Endometrium (tissue), 2 donors: Measurements from ENCODE around the gene PRDM16.

Source experiments
- FAIRE-seq: peaks from 2 replicates; lab custom pipeline; 2012; peaks lifted over from hg19 to GRCh38; lab: Jason Lieb, UNC
- donor health status: control.
- donor health status: control.

PRDM16 gene

DNA sequence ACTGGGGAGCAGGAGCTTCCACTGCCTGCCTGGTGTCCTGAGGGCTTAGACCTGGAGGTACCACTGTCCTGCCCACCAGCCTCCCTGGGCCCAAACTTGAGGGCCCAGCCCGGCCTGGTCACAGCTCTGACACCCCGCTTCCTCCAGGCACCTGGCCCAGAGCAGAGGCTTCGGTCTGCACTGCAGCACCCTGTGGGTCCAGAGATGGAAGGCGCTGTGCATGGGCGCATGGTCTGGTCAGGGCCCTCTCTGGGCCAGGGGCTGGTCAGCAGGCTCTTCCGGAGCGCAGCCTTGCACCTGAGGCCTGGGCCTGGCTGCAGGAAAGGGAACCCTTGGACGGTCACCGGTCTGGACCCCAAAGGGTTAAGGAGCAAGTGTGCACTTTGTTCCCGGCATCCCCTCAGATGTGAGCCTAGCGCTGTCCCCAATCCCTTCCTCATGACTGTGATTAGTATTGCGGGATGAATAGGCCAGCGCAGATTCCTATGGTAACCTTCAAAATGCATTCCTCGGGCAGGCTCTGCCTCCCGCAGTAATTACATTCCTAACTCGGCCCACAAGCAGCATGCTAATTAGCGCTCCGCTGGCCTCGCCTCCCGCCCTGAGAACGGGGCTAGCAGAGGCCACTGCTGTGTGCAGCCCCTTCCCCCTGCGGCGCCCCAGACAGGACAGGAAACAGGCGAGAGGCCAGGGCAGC, 36.3 kb downstream of the PRDM16 start:
- FAIRE-seq: no peak

DNA sequence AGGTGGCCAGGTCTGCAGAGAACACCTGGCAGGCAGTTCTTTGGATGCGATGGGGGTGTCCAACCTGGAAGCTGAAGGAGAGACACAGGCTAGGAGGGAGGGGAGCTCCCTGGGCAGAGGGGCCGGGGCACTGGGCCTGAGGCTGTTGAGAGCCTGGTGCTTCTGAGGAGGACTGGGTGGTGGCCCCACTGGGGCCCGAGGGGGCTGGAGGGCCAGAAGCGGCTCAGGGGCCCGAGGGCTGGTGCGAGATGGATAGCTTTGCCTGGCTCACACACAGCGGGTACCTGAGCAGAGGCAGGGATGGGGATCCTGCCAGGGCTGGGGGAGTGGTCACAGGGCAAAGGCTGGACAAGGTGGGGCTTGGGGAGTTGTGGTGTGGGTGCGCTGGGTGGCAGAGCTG, 37.2 kb downstream of the PRDM16 start:
- FAIRE-seq: no peak

- no peak for FAIRE-seq
Measured at GRCh38 chr1:3107201-3107600, 38.2 kb downstream of the PRDM16 start.

DNA sequence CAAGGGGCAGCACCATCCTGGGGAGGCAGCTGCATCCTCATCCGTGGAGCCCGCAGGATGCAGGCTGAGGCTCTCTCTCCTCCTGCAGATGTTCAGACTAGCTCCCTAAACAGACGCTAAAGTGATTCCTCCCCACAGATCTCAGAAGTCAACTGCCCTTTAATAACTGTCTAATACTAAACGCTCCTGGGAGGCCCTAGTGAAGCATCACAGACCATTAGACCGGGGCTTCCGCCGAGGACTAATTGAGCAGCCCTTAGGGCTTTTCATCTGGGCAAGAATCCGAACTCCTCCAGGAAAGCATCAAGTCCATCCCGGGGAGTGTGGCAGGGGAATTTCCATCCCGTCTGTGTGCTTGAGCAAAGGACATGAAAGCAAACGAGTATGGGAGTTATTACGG, 40.4 kb downstream of the PRDM16 start:
- no peak for FAIRE-seq

GRCh38 chr1:3111348-3112021, 42.5 kb downstream of the PRDM16 start:
- FAIRE-seq: no peak

DNA sequence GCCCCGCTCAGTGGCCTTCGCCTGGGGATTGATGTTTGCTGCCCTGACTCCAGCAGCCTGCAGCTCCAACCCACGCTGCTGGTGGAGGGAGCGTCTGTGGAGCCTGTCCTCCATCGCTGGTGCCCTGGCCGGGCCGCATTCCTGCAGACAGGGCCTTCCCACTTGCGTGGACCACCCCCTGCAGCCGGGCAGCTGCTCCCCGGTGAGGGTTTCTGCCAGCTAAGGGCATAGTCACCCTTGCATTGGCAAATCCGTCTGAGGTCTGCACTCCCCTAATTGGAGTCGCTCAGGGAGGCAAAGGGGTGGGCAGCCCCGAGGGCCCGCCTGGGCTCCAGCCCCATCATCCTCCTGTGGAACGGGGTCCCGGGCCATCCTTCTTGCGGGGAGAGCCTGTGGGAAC, 43.5 kb downstream of the PRDM16 start:
- no peak for FAIRE-seq

GRCh38 chr1:3113047-3113740, 44.2 kb downstream of the PRDM16 start:
- no peak for FAIRE-seq

DNA sequence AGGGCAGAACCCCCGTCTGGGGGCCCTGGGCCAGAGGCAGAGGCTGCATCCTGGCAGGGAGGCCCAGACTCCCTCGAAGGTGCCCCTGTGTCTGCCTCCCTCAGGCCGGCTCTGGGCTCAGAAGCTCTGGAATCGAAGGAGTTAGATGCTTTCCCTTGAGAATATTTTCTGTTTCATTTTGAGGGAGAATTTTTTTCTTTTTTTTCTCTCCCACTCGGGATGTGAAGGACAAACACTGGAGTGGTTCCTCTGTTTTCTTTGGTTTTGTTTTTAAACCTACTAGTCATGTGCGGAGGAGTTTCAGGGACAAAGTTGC, 44.7 kb downstream of the PRDM16 start:
- no peak for FAIRE-seq

DNA sequence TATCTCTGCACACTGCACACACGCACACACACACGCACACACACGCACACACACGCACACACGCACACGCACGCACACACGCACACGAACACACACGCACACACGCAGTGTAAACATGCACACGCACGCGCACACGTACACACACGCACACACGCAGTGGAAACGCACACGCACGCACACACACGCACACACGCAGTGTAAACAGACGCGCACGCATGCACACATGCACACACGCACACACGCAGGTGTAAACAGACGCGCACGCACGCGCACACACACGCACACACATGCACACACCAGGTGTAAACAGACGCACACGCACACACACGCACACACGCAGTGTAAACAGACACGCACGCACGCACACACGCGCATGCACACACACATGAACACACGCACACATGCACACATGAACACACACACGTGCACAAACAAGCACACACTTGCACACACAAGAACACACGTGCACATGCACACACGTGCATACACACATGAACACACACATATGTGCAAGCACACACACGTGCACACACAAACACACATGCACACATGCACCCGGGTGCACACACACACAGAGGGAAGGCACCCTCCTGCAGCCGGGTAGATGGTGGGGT, 45.2 kb downstream of the PRDM16 start:
- no peak for FAIRE-seq

- FAIRE-seq: no peak
Measured at GRCh38 chr1:3114846-3115245, 45.8 kb downstream of the PRDM16 start.

DNA sequence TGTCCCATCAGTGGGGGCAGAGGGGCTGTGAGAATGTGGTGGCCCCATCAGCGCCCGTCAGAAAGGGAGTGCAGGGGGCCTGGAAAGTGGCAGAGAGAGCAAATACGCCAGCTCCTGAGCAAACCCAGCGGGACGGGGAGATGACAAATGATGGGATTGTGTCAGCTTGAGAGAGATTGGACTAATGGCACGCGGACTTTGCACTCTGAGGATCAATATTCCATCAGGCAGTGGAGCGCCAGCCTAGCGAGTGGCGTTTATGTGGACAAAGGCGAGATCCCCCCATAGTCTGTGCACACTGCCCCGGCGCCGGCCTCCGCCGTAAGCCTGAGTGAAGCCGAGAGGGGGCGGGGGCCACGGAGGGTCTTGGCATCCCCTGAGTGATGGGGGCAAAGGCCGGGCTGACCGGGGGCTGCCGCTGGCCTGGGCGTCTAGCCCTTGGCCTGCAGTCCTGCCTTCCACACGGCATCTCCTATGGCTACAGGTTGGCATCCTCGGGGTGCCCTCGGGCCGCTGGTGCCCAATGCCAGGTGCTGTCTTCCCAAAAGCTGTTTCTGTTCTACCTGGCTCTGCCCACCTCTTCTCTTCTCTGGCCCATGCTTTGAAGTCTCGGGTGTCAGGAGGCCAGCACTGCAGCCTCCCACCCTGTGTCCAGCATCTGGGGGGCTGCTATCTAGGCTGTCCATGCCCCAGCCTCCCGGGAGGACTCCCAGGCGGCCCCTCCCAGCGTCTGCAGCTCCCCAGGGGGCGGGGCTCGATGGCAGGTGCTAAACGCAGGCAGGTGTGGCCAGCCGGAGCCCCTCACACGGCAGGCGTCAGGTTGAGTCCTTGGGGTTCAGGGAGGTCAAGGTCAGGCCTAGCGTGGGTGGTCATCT, 46.5 kb downstream of the PRDM16 start:
- no peak for FAIRE-seq

- no peak for FAIRE-seq
Measured at GRCh38 chr1:3116150-3116510, 47.1 kb downstream of the PRDM16 start.

- no peak for FAIRE-seq
Measured at GRCh38 chr1:3116560-3116959, 47.6 kb downstream of the PRDM16 start.

GRCh38 chr1:3117879-3118278, 48.9 kb downstream of the PRDM16 start:
- FAIRE-seq: no peak

GRCh38 chr1:3119061-3119460, 50.1 kb downstream of the PRDM16 start:
- no peak for FAIRE-seq

- FAIRE-seq: no peak
Measured at GRCh38 chr1:3119725-3120124, 50.7 kb downstream of the PRDM16 start.

GRCh38 chr1:3120140-3120539, 51.1 kb downstream of the PRDM16 start:
- FAIRE-seq: no peak

- FAIRE-seq: no peak
Measured at GRCh38 chr1:3120994-3121393, 52.0 kb downstream of the PRDM16 start.

DNA sequence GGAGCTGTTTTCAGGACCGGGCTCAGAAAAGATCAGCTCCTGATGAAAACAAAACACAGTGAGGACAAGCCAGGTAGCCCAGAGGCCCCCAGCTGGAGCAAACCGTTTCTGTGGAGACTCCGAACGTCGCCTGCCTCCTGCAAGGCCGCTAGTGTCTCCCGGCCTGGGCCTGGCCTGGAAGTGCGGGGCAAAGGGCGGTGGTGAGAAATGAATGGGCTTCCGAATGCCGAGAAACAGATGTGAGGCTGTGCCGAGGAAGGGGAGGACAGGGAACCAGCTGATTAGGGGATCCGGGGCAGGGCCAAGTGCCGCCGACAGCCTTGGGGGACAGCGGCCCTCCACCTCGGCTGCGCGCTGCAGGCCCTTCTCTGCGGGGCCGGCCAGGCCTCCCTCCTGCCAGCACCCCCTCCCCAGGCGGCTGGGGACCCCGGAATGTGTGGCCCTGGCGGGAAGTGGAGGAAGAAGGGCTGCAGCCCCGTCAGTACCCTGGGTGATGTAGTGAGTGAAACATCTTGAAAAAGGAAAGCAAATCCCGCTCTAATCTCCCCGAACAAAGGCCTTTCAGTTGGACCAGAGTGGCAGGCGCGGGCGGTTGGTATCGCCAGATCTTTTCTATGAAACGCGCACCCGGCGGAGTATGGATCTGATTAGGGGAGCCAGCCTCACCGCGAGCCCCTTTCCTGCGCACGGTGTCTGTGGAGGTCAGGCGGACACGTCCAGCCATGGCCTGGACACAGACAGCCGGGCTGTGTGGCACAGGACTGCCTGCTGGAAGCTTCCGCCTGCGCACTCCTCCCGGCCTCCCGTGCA, 52.6 kb downstream of the PRDM16 start:
- FAIRE-seq: no peak

GRCh38 chr1:3122311-3122710, 53.3 kb downstream of the PRDM16 start:
- FAIRE-seq: no peak

DNA sequence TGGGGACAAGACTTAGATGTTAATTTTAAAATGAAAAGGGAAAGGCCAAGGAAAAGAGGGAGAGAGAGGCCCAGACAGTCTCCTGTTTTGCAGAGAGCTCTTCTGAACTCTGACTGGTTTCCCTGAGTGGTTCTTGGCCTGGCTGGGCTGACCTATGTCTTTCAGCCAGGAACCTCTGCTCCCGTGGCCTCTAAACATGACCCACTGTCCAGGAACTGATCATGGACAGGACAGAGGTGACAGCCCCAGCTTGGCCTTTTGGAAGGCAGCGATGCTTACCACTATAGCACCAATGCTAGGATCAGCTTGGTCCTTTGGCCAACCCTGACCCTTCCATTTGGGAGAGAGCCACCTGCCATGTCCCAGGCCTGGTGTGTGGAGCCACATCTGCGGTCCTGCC, 55.2 kb downstream of the PRDM16 start:
- FAIRE-seq: no peak
